ENCODE measurements around the gene ZBTB46.

DNA sequence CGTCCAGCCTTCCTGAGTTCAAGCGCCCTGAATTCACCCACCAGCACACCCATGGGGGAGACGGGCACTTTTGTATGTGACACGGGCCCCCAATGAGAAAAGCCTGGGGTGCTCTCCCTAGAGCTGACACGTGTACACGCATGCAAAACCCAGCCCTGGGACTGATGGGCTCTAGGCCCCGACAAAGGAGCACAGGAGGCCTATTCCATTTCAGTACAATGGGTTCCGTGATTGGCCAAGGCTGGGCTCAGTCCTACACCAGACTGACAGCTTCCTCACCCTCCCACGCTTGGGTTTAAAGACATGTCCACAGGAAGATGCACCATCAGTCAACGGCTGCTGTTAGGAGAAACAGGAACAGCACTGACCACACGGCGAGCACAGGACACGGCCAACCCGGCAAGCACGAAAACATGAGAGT, 8.8 kb downstream of the ZBTB46 start:
- TF ChIP-seq, protein P1, sequence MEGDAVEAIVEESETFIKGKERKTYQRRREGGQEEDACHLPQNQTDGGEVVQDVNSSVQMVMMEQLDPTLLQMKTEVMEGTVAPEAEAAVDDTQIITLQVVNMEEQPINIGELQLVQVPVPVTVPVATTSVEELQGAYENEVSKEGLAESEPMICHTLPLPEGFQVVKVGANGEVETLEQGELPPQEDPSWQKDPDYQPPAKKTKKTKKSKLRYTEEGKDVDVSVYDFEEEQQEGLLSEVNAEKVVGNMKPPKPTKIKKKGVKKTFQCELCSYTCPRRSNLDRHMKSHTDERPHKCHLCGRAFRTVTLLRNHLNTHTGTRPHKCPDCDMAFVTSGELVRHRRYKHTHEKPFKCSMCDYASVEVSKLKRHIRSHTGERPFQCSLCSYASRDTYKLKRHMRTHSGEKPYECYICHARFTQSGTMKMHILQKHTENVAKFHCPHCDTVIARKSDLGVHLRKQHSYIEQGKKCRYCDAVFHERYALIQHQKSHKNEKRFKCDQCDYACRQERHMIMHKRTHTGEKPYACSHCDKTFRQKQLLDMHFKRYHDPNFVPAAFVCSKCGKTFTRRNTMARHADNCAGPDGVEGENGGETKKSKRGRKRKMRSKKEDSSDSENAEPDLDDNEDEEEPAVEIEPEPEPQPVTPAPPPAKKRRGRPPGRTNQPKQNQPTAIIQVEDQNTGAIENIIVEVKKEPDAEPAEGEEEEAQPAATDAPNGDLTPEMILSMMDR (IDR thresholded peaks at IDR 0.05; ENCODE audit: poor library complexity): no peak
- no peak for TF ChIP-seq EZH2 (IDR thresholded peaks at IDR 0.05; ENCODE audit: borderline replicate concordance)

Measured in hepatocyte (in vitro differentiated cells).